Ishikawa (cell line): Measurements from ENCODE around the gene GFY.

ENCODE experiments used
- CEBPB ChIP-seq: IDR thresholded peaks from 2 replicates; pipeline ENCODE4 v1.6.1; 2012
- CREB1 ChIP-seq: IDR thresholded peaks from 2 replicates; pipeline ENCODE4 v1.6.1; 2012; ENCODE audit warnings: low read depth
- EGR1 ChIP-seq: IDR thresholded peaks from 2 replicates; pipeline ENCODE4 v1.6.1; 2012
- EP300 ChIP-seq: IDR thresholded peaks from 2 replicates; pipeline ENCODE4 v1.6.1; 2012; ENCODE audit warnings: borderline replicate concordance
- FOXM1 ChIP-seq: IDR thresholded peaks from 2 replicates; pipeline ENCODE4 v1.6.1; 2012; ENCODE audit warnings: low read depth, borderline replicate concordance
- MAX ChIP-seq: IDR thresholded peaks from 2 replicates; pipeline ENCODE4 v1.6.1; 2012
- NFIC ChIP-seq: IDR thresholded peaks from 2 replicates; pipeline ENCODE4 v1.6.1; 2012
- RAD21 ChIP-seq: IDR thresholded peaks from 2 replicates; pipeline ENCODE4 v1.6.1; 2012; ENCODE audit warnings: low read depth
- REST ChIP-seq: IDR thresholded peaks from 2 replicates; pipeline ENCODE4 v1.6.1; 2012; ENCODE audit warnings: low read depth, mild to moderate bottlenecking
- TAF1 ChIP-seq: IDR thresholded peaks from 2 replicates; pipeline ENCODE4 v1.6.1; 2012; ENCODE audit warnings: low read depth, mild to moderate bottlenecking
- TCF12 ChIP-seq: IDR thresholded peaks from 2 replicates; pipeline ENCODE4 v1.6.1; 2012; ENCODE audit warnings: low read depth
- TEAD4 ChIP-seq: IDR thresholded peaks from 2 replicates; pipeline ENCODE4 v1.6.1; 2012
- USF1 ChIP-seq: IDR thresholded peaks from 2 replicates; pipeline ENCODE4 v1.6.1; 2012
- YY1 ChIP-seq: IDR thresholded peaks from 2 replicates; pipeline ENCODE4 v1.6.1; 2012; ENCODE audit warnings: low read depth
- ZBTB7A ChIP-seq: IDR thresholded peaks from 2 replicates; pipeline ENCODE4 v1.6.1; 2012; ENCODE audit warnings: low read depth

GFY gene

GRCh38 chr19:49425178-49425577 lies at the start of gene GFY:
Gene GFY, plus strand, starts transcription at chr19:49425388. Its CDS starts 1,043 bp downstream, at chr19:49426431.
- no peak for TF ChIP-seq YY1
- no peak for TF ChIP-seq EP300
- no peak for TF ChIP-seq CEBPB
- TF ChIP-seq CREB1: no peak
- TF ChIP-seq USF1: no peak
- no peak for TF ChIP-seq TAF1
- TF ChIP-seq NFIC: no peak
- no peak for TF ChIP-seq TEAD4
- TF ChIP-seq ZBTB7A: no peak
- TF ChIP-seq MAX: no peak
- no peak for TF ChIP-seq REST
- TF ChIP-seq FOXM1: no peak
- TF ChIP-seq EGR1: no peak
- no peak for TF ChIP-seq RAD21
- no peak for TF ChIP-seq TCF12

GRCh38 chr19:49378512-49378911 lies 46.7 kb upstream of the GFY start:
- no peak for TF ChIP-seq MAX
- no peak for TF ChIP-seq TCF12

GRCh38 chr19:49380391-49380790 lies 44.8 kb upstream of the GFY start:
- TF ChIP-seq USF1: no peak
- no peak for TF ChIP-seq ZBTB7A
- no peak for TF ChIP-seq NFIC
- TF ChIP-seq REST: no peak

GRCh38 chr19:49382639-49383038 lies 42.5 kb upstream of the GFY start:
- TF ChIP-seq RAD21: no peak
- TF ChIP-seq USF1: no peak
- no peak for TF ChIP-seq REST
- TF ChIP-seq YY1: no peak
- TF ChIP-seq CREB1: no peak
- TF ChIP-seq TEAD4: no peak
- no peak for TF ChIP-seq EGR1
- no peak for TF ChIP-seq NFIC
- no peak for TF ChIP-seq MAX
- no peak for TF ChIP-seq FOXM1
- no peak for TF ChIP-seq EP300

- no peak for TF ChIP-seq USF1
- no peak for TF ChIP-seq NFIC
- no peak for TF ChIP-seq EP300
- TF ChIP-seq ZBTB7A: no peak
- TF ChIP-seq EGR1: no peak
- no peak for TF ChIP-seq TCF12
- no peak for TF ChIP-seq RAD21
- no peak for TF ChIP-seq MAX
- no peak for TF ChIP-seq REST
- TF ChIP-seq TAF1: no peak
- TF ChIP-seq TEAD4: no peak
Measured at GRCh38 chr19:49383599-49383998, 41.6 kb upstream of the GFY start.
